H1 (cell line): ENCODE measurements around the gene NR3C2. TPM values are rescaled to one million over a fixed set of nuclear protein-coding genes. Genes with fewer than 3 reads are reported as not detected.

ENCODE experiments used
- CHD1 ChIP-seq: IDR thresholded peaks from 2 replicates; pipeline ENCODE4 v1.6.1; 2012; ENCODE audit warnings: low read depth, low read length, improper control_type of control experiment
- EZH2 ChIP-seq: fragments of 200-600 bp; sonication (generic); IDR thresholded peaks from 2 replicates; pipeline ENCODE4 v1.7.1; 2012; ENCODE audit warnings: low read depth, mild to moderate bottlenecking, moderate library complexity, low read length, inconsistent platforms; ENCODE audit not compliant: severe bottlenecking
- RFX5 ChIP-seq: IDR thresholded peaks from 2 replicates; pipeline ENCODE4 v1.6.1; 2011; ENCODE audit warnings: low read depth, low read length, improper control_type of control experiment, borderline replicate concordance
- polyA plus RNA-seq, 7 experiments: library from polyadenylated mRNA; depleted of rRNA in 3 of 7; stranded (reverse) in 5 of 7; unstranded in 2 of 7; fragments of >200 nt in 5 of 7; fragments of 200-250 nt in 2 of 7; gene quantifications; 1 replicate in 5 of 7; 2 replicates in 1 of 7; 4 replicates in 1 of 7; pipeline versions ENCODE4 v1.2.1 to v1.2.3, GENCODE V29; 2011 to 2013; ENCODE audit warnings: missing spikeins in 2 of 7, mixed read lengths in 2 of 7
- total RNA-seq: library from RNA; stranded (reverse); fragmentation: NEBNext Ultra II Directional; extraction: Animal tissue kit (Norgen Biotek cat#: 25700); gene quantifications from 2 replicates; pipeline ENCODE4 v1.2.1, GENCODE V29; 2021

Gene NR3C2
- total and polyA plus RNA-seq, 2 of the 8 experiments (the other 6 are each of a cell fraction or from before 2014, with no cell fraction given), result 0.80 to 3.9 TPM

DNA sequence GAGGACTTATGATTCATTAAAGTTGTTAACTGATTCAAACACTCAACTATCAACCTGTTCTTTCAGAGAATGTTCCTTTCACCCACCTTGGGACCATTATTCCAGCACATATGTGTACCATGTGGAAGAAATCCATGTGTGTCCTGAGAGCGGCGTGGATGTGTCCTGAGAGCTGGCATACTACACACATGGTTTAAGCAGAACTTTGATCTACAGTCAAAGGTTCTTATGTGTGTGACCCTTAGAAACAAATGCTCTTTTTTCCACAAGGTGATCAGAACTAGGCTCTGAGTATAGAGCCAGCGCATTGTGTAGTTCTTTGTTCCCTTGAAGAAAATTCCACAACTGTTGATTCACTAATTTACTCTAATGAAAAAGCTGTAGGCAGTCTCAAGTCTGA, 332.0 kb downstream of the NR3C2 start (continued):
- no peak for TF ChIP-seq EZH2
- no peak for TF ChIP-seq RFX5
- TF ChIP-seq CHD1, result no peak
